ENCODE results near the gene RAD51B. TPM values are rescaled to one million over a fixed set of nuclear protein-coding genes. Genes with fewer than 3 reads are reported as not detected.

Gene RAD51B
- total and polyA plus RNA-seq, 2 of the 13 experiments (the other 11 are each of a cell fraction or from before 2014, with no cell fraction given), result 7.0 to 9.5 TPM

DNA sequence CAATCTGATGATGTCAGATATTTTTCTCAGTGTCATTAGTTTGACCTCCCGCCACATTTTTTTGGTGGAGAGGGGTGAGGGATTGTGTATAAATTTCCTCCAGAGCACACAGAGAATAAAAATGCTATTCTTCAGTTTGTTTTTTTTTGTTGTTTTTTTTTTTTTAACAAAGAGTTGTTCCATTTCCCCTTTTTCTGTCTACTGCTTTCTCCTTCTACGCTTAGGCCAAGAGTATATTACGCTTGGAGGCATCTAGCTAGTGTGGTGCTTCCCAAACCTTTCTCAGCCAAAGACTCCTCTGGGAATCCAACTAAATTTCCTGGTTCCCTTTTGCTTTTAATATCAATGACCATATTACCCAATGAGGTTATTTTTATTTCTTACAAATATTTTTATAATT lies 507.7 kb downstream of the RAD51B start:
- H3K36me3 ChIP-seq (replicated peaks in 1 of 2; ENCODE audit: control insufficient read depth in 1 of 2, insufficient read depth in 2 of 2, low read length in 2 of 2), result no peaks in the 10 kb centered on the region
- intact Hi-C loops (cut with micrococcal nuclease; ENCODE audit: unreplicated experiment) (no loop called here), in situ Hi-C loops (cut with HindIII; ENCODE audit: extremely low pct_ligation_motif_present, low pct_unique_long_range_greater_than_20kb) (no loop called here)
- DNase-seq (ENCODE audit: low spot score) (no peak), ATAC-seq (no peak), FAIRE-seq (no peak)
- BruUV-seq (replicated peaks), result no TSS peak
- H2AFZ ChIP-seq (ENCODE audit: low read length), result no peak overlapping the region
- ChIA-PET POLR2A (no interaction called here), CTCF (ENCODE audit: low intra/inter-chr PET ratio, low total read pairs) (no interaction called here)
- 93% methylated on average over 3 of the region's 3 CpGs for WGBS (ENCODE audit: low lambda C conversion rate)
- H3K9me3 ChIP-seq (ENCODE audit: low read length), result no peaks in the 10 kb centered on the region
- H4K20me1 ChIP-seq (ENCODE audit: insufficient read depth, low read length), result no peaks in the 10 kb centered on the region
- H3K79me2 ChIP-seq (ENCODE audit: insufficient read depth, low read length), result no peaks in the 10 kb centered on the region
- peaks cover 25% of the 10 kb centered on the region for H3K4me1 ChIP-seq (ENCODE audit: insufficient read depth, low read length)
- H3K9ac ChIP-seq (ENCODE audit: insufficient read depth, low read depth, low read length), result no peak overlapping the region
- H3K4me2 ChIP-seq (ENCODE audit: low read depth, low read length), result no peak overlapping the region
- no peaks in the 10 kb centered on the region for H3K27me3 ChIP-seq (ENCODE audit: control insufficient read depth in 1 of 2, insufficient read depth in 2 of 2, low read length in 2 of 2)
- TF ChIP-seq RAD21 (CRISPR knock-in tag; IDR thresholded peaks at IDR 0.05), result no peak
- no peak for TF ChIP-seq ZNF329 (CRISPR knock-in tag; IDR thresholded peaks at IDR 0.05; ENCODE audit: low read depth)
- no peak for TF ChIP-seq ZSCAN25 (CRISPR knock-in tag; IDR thresholded peaks at IDR 0.05)
- no peak for TF ChIP-seq PHF5A (CRISPR knock-in tag; IDR thresholded peaks at IDR 0.05; ENCODE audit: low read depth, unreplicated experiment)
- TF ChIP-seq ATM (IDR thresholded peaks at IDR 0.05; ENCODE audit: borderline replicate concordance), result no peak
- no peak overlapping the region for H3K4me3 ChIP-seq (replicated peaks in 1 of 3; ENCODE audit: insufficient read depth in 1 of 3, low read depth in 2 of 3, low read length in 3 of 3)
- H3K27ac ChIP-seq (ENCODE audit: extremely low read length, insufficient read depth, low read length), result no peak overlapping the region

DNA sequence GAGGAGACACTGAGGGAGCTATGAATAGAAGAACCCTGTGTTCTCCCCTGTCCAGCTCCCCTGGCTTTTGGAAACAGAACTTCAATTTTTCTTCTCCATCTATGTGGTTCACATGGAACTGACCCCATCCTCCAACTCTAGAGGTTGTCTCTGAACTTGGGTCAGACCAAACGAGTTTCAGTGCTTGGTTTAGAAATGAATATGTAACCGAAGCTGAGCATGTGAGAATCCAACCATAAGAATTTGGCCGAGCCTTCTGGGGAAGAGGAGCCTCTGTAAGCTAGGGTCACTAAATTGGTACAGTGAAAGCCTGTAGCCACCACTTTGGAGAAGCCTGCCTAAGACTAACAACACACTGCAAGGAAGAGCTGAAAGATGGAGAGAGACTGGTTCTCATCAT lies 508.9 kb downstream of the RAD51B start:
- ATAC-seq (no peak), DNase-seq (ENCODE audit: low spot score) (no peak), FAIRE-seq (no peak)
- no peak overlapping the region for H3K4me2 ChIP-seq (ENCODE audit: low read depth, low read length)
- no peaks in the 10 kb centered on the region for H3K79me2 ChIP-seq (ENCODE audit: insufficient read depth, low read length)
- H3K4me3 ChIP-seq (replicated peaks in 1 of 3; ENCODE audit: insufficient read depth in 1 of 3, low read depth in 2 of 3, low read length in 3 of 3), result no peak overlapping the region
- H3K36me3 ChIP-seq (replicated peaks in 1 of 2; ENCODE audit: control insufficient read depth in 1 of 2, insufficient read depth in 2 of 2, low read length in 2 of 2), result no peaks in the 10 kb centered on the region
- in situ Hi-C loops (cut with HindIII; ENCODE audit: extremely low pct_ligation_motif_present, low pct_unique_long_range_greater_than_20kb) (no loop called here), intact Hi-C loops (cut with micrococcal nuclease; ENCODE audit: unreplicated experiment) (no loop called here)
- no peaks in the 10 kb centered on the region for H3K9me3 ChIP-seq (ENCODE audit: low read length)
- 94% methylated on average over 3 of the region's 3 CpGs for WGBS (ENCODE audit: low lambda C conversion rate)
- peaks cover 12% of the 10 kb centered on the region for H3K4me1 ChIP-seq (ENCODE audit: insufficient read depth, low read length)
- no peak overlapping the region for H2AFZ ChIP-seq (ENCODE audit: low read length)
- CTCF ChIA-PET (ENCODE audit: low intra/inter-chr PET ratio, low total read pairs), result no interaction called here
- no peak overlapping the region for H3K27ac ChIP-seq (ENCODE audit: extremely low read length, insufficient read depth, low read length)
- no peak overlapping the region for H3K9ac ChIP-seq (ENCODE audit: insufficient read depth, low read depth, low read length)
- POLR2A ChIA-PET, result no interaction called here
- no peaks in the 10 kb centered on the region for H3K27me3 ChIP-seq (ENCODE audit: control insufficient read depth in 1 of 2, insufficient read depth in 2 of 2, low read length in 2 of 2)
- no TSS peak for BruUV-seq (replicated peaks)
- H4K20me1 ChIP-seq (ENCODE audit: insufficient read depth, low read length), result no peaks in the 10 kb centered on the region
- TF ChIP-seq ZNF225 (CRISPR knock-in tag; IDR thresholded peaks at IDR 0.05), result no peak
- no peak for TF ChIP-seq NR1H2 (CRISPR knock-in tag; IDR thresholded peaks at IDR 0.05; ENCODE audit: borderline replicate concordance, low read depth)
- no peak for TF ChIP-seq TBX2 (CRISPR knock-in tag; IDR thresholded peaks at IDR 0.05; ENCODE audit: borderline replicate concordance)
- TF ChIP-seq SATB2 (CRISPR knock-in tag; IDR thresholded peaks at IDR 0.05), result no peak
- no peak for TF ChIP-seq POLR2A (IDR thresholded peaks at IDR 0.05; ENCODE audit: insufficient read depth in 1 of 2, low read depth in 2 of 2, low read length in 2 of 2)
- TF ChIP-seq MIER3 (CRISPR knock-in tag; IDR thresholded peaks at IDR 0.05; ENCODE audit: borderline replicate concordance), result no peak
- TF ChIP-seq ZSCAN22 (CRISPR knock-in tag; IDR thresholded peaks at IDR 0.05), result no peak
- TF ChIP-seq, protein P1, sequence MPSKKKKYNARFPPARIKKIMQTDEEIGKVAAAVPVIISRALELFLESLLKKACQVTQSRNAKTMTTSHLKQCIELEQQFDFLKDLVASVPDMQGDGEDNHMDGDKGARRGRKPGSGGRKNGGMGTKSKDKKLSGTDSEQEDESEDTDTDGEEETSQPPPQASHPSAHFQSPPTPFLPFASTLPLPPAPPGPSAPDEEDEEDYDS (CRISPR knock-in tag; IDR thresholded peaks at IDR 0.05), result no peak
- TF ChIP-seq MEIS1 (CRISPR knock-in tag; IDR thresholded peaks at IDR 0.05; ENCODE audit: borderline replicate concordance), result no peak
- no peak for TF ChIP-seq PAF1 (CRISPR knock-in tag; IDR thresholded peaks at IDR 0.05)
- no peak for TF ChIP-seq HHEX (CRISPR knock-in tag; IDR thresholded peaks at IDR 0.05)
- no peak for TF ChIP-seq ZNF614 (CRISPR knock-in tag; IDR thresholded peaks at IDR 0.05; ENCODE audit: borderline replicate concordance)
- no peak for TF ChIP-seq ZNF547 (CRISPR knock-in tag; IDR thresholded peaks at IDR 0.05)
- no peak for TF ChIP-seq ESRRA (CRISPR knock-in tag; IDR thresholded peaks at IDR 0.05; ENCODE audit: low read depth)
- TF ChIP-seq, protein P2, sequence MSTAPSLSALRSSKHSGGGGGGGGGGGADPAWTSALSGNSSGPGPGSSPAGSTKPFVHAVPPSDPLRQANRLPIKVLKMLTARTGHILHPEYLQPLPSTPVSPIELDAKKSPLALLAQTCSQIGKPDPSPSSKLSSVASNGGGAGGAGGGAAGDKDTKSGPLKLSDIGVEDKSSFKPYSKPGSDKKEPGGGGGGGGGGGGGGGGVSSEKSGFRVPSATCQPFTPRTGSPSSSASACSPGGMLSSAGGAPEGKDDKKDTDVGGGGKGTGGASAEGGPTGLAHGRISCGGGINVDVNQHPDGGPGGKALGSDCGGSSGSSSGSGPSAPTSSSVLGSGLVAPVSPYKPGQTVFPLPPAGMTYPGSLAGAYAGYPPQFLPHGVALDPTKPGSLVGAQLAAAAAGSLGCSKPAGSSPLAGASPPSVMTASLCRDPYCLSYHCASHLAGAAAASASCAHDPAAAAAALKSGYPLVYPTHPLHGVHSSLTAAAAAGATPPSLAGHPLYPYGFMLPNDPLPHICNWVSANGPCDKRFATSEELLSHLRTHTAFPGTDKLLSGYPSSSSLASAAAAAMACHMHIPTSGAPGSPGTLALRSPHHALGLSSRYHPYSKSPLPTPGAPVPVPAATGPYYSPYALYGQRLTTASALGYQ (CRISPR knock-in tag; IDR thresholded peaks at IDR 0.05), result no peak
- no peak for TF ChIP-seq ZFP36L1 (CRISPR knock-in tag; IDR thresholded peaks at IDR 0.05)

All from HepG2 (cell line).